HG02678 (cell line): ENCODE data around the gene ZNF280A.
"Not testable (repeated sequence)": the region's sequence is repeated elsewhere in the genome, so short reads cannot be mapped to it uniquely, and the experiment has no call there.

Source experiments
- ATAC-seq: cut with Tn5 transposase; IDR thresholded peaks from one replicate; pipeline ENCODE4 v1.9.1; 2021; ENCODE audit warnings: mild to moderate bottlenecking, moderate library complexity; ENCODE audit not compliant: unreplicated experiment

The ZNF280A gene

GRCh38 chr22:22514431-22514830 lies 5.6 kb downstream of the ZNF280A start:
- ATAC-seq: not testable (repeated sequence)

DNA sequence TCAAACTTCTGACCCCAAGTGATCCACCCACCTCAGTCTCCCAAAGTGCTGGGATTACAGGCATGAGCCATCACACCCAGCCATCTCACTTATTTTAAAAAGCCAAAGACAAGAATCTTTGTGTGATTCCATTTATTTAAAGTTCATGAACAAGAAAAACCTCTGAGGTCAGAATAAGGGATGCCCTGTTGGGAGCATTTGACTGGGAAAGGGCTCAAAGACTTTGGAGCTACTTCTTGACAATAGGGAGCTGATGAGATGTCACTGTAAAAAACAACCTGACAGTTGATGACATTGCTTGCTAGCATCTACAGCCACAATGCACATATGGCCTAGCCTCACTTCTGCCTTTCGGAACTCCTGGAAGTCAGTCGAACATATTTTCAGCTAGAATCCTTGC lies 6.5 kb downstream of the ZNF280A start:
- ATAC-seq: no peak

GRCh38 chr22:22512951-22513350 lies 7.1 kb downstream of the ZNF280A start:
- no peak for ATAC-seq

DNA sequence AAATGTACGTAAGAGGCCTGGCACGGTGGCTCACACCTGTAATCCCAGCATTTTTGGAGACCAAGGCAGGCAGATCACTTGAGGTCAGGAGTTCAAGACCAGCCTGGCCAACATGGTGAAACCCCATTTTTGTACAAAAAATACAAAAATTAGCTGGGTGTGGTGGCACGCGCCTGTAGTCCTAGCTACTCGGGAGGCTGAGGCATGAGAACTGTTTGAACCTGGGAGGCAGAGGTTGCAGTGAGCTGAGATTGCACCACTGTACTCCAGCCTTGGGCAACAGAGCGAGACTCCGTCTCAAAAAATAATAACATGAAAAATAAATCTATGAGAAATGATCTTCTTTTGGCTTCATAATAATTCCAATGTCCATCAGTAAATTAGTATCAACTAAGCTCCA lies 9.2 kb downstream of the ZNF280A start:
- not testable (repeated sequence) for ATAC-seq

DNA sequence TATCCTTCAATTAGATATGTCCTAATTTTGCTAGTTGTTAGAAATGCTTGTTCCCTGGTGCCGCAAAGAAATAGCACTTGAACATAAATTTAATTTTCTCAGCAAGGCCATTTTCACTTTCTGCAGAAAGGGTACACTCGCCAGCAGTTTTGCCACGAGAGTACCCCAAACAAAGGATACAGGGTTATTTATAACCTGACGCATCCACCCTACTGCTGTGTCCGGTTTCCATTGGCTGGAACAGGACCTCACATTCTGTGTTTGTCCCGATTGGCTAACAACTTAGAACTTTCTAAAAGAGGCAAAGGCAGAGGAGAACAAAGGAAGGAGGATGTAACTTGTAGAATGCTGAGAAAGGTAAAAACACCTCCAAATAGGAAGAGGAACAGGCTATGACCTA lies 10.2 kb downstream of the ZNF280A start:
- ATAC-seq: not testable (repeated sequence)

- peak; percentile 95 for ATAC-seq
Measured at GRCh38 chr22:22508274-22509176, 11.5 kb downstream of the ZNF280A start, which contains the start of gene ZNF280B. Gene ZNF280B (minus strand): TSS chr22:22508742. CDS start chr22:22489398, 19,344 bp downstream.

- no peak for ATAC-seq
Measured at GRCh38 chr22:22507743-22508273, 12.3 kb downstream of the ZNF280A start.

DNA sequence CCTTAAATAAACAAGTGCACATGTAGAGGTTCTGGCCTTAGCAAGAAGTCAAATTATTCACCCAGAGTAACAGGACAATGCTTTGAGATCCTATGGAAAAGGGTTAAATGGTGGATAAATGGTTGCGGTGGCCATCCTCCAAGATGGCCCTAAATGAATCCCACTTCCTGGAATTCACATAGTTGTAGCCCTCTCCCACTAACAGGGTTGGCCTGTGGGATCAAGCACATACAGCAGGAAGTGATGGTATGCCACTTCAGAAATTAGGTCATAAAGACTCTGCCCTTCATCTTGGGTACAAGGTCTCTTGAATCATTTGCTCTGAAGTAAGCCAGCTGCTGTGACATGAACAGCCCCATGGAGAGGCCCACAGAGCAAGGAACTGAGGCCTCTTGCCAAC lies 13.3 kb downstream of the ZNF280A start:
- ATAC-seq: no peak

DNA sequence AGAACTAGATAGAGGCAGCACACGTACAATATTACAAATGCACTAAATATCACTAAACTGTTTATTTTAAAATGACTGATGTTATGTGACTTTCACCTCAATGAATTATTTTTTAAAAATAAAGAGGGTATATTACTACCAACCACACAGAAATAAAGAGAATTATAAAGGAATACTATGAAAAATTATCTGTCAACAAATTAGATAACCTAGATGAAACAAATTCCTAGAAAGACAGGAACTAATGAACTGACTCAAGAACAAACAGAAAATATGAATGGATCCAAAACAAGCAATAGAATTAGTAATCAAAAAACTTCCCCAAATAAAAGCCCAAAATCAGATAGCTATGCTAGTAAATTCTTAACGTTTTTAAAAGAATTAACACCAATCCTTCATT lies 21.8 kb downstream of the ZNF280A start:
- no peak for ATAC-seq

DNA sequence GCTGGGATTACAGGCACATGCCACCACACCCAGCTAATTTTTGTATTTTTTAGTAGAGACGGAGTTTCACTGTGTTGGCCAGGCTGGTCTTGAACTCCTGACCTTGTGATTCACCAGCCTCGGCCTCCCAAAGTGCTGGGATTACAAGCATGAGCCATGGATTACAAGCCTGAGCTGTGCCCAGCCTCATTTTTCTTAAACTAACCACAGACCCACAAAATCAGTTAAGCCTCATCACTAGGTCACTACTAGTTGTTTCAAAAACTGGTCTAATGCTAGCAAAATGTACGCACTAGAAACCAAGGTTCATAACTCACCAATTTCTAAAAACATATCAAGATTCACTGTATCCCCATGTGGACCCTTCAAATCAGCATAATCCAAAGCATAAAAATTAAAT lies 28.5 kb downstream of the ZNF280A start:
- ATAC-seq: not testable (repeated sequence)

DNA sequence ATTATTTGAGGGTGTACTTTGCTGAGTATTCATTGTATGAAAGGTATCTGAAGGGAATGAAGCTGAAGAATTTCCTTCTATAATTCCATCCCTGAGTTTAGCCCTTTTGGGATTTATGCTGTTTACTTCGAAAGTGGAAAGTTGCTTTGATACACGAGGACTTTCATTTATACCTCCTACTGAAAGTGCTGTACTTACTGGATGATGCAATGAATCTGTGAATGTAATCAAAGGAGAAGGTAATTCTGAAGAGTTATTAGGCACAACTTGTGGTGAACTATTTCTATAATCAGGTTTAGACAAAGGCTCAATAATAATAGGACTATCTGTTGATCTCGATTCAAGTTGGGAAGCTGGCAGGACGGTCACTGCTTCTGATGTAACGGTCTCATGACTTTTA lies 31.3 kb downstream of the ZNF280A start:
- ATAC-seq: no peak

GRCh38 chr22:22487869-22488597 lies 32.0 kb downstream of the ZNF280A start:
- no peak for ATAC-seq

GRCh38 chr22:22487059-22487458 lies 33.0 kb downstream of the ZNF280A start:
- no peak for ATAC-seq

- ATAC-seq: no peak
Measured at GRCh38 chr22:22486132-22486899, 33.8 kb downstream of the ZNF280A start.

- no peak for ATAC-seq
Measured at GRCh38 chr22:22485524-22485923, 34.5 kb downstream of the ZNF280A start.

DNA sequence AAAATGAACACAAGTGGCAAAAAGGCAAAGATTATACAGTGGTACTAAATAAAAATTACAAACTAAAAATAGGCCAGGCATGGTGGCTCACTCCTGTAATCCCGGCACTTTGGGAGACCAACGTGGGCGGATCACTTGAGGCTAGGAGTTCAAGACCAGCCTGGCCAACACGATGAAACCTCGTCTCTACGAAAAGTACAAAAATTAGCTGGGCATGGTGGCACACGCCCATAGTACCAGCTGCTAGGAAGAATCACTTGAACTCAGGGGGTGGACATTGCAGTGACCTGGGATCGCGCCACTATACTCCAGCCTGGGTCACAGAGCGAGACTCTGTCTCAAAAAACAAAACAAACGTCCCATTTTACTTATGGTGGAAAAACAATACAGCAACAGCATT lies 36.0 kb downstream of the ZNF280A start:
- ATAC-seq: no peak

DNA sequence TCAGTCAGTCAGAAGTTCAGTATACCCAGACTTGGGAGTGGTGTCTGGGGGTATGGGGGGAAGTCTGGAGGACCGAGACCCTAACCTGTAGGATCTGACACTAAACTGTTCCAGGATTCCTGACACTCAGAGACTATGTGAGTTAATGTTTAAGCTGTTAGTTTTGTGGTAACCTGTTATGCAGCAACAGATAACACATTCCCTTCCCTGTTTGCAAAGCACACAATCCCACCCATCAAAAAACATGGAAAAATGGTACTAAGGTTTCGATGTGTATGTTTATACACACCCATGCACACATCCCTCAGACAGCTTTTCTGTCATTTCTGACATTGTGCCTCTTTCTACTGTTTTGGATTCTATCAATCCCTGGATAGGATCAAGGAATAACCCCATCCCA lies 39.1 kb downstream of the ZNF280A start:
- ATAC-seq: no peak

DNA sequence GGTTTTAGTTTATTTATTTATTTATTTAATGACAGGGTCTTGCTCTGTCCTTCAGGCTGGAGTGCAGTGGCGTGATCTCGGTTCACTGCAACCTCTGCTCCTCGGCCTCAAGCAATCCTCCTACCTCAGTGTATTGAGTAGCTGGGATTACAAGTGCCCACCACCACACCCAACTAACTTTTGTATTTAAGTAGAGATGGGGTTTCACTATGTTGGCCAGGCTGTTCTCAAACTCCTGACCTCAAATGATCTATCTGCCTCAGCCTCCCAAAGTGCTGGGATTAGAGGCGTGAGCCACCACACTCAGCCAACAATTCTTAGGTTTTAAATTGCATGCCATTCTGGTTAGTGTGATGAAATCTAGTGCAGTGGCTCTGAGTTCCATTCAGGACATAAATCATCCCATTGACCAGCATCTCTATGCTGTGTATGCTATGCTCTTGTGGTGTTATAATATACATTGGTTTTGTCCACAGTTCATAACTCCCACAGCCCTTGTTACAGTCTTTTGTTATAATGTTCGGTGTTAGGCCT lies 40.0 kb downstream of the ZNF280A start:
- ATAC-seq: no peak

GRCh38 chr22:22479116-22479515 lies 41.0 kb downstream of the ZNF280A start:
- no peak for ATAC-seq

- no peak for ATAC-seq
Measured at GRCh38 chr22:22478470-22478869, 41.6 kb downstream of the ZNF280A start.

DNA sequence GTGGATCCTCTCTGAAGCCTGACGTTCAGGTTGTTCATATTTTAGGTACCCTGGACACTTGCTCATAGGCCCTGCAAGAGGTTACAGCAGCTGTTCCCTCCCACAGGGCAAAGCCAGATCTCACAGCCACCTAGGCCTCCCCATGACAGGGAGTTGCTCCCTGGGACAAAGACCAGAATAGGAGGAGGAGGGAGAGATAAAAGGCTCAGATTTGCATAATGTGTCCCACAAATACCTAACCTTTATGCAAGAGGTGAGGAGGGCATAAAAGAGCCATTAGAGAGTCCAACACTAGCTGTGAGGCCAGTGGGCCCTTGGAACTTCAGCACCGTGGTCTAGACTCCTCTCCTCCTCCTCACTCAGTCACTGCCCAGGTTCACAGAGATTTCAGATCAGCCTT lies 45.3 kb downstream of the ZNF280A start:
- ATAC-seq: no peak
